Measurements from ENCODE around the gene PIEZO2.

Gene PIEZO2

GRCh38 chr18:10748641-10749040, 400.7 kb downstream of the PIEZO2 start (continued):
- TF ChIP-seq TSHZ2 (CRISPR knock-in tag; IDR thresholded peaks at IDR 0.05) (no peak), TCF4 (CRISPR knock-in tag; IDR thresholded peaks at IDR 0.05; ENCODE audit: borderline replicate concordance) (no peak), ZFP30 (CRISPR knock-in tag; IDR thresholded peaks at IDR 0.05) (no peak), POU6F1 (CRISPR knock-in tag; IDR thresholded peaks at IDR 0.05; ENCODE audit: borderline replicate concordance, low read depth) (no peak)

- TF ChIP-seq ESRRG (CRISPR knock-in tag; IDR thresholded peaks at IDR 0.05): no peak
- TF ChIP-seq ZFP30 (CRISPR knock-in tag; IDR thresholded peaks at IDR 0.05): no peak
- no peak for ATAC-seq
Observed at GRCh38 chr18:10745971-10746370, 403.4 kb downstream of the PIEZO2 start.

GRCh38 chr18:10745219-10745618, 404.1 kb downstream of the PIEZO2 start:
- no peak for TF ChIP-seq OSR1 (CRISPR knock-in tag; IDR thresholded peaks at IDR 0.05)
- no peak for TF ChIP-seq CSRNP3 (CRISPR knock-in tag; IDR thresholded peaks at IDR 0.05)
- TF ChIP-seq PPARA (CRISPR knock-in tag; IDR thresholded peaks at IDR 0.05; ENCODE audit: borderline replicate concordance): no peak
- TF ChIP-seq BACH2 (CRISPR knock-in tag; IDR thresholded peaks at IDR 0.05; ENCODE audit: borderline replicate concordance): no peak
- no peak for TF ChIP-seq CSDC2 (CRISPR knock-in tag; IDR thresholded peaks at IDR 0.05)
- TF ChIP-seq ZFP3 (CRISPR knock-in tag; IDR thresholded peaks at IDR 0.05): no peak
- no peak for TF ChIP-seq ZFP30 (CRISPR knock-in tag; IDR thresholded peaks at IDR 0.05)
- no peak for TF ChIP-seq GLIS3 (CRISPR knock-in tag; IDR thresholded peaks at IDR 0.05)
- no peak for TF ChIP-seq ESRRG (CRISPR knock-in tag; IDR thresholded peaks at IDR 0.05)
- no peak for TF ChIP-seq ZC3H10 (CRISPR knock-in tag; IDR thresholded peaks at IDR 0.05)
- no peak for TF ChIP-seq SNAI2 (CRISPR knock-in tag; IDR thresholded peaks at IDR 0.05)
- TF ChIP-seq ZNF565 (CRISPR knock-in tag; conservative IDR thresholded peaks at IDR 0.05; ENCODE audit: low read depth): no peak
- TF ChIP-seq POU6F1 (CRISPR knock-in tag; IDR thresholded peaks at IDR 0.05; ENCODE audit: borderline replicate concordance, low read depth): no peak
- ATAC-seq: no peak

GRCh38 chr18:10743766-10744165, 405.6 kb downstream of the PIEZO2 start:
- ATAC-seq: no peak
- no peak for TF ChIP-seq ISL1 (CRISPR knock-in tag; IDR thresholded peaks at IDR 0.05)
- TF ChIP-seq TOX (CRISPR knock-in tag; IDR thresholded peaks at IDR 0.05; ENCODE audit: borderline replicate concordance): no peak
- TF ChIP-seq CSDC2 (CRISPR knock-in tag; IDR thresholded peaks at IDR 0.05): no peak
- TF ChIP-seq SNAI2 (CRISPR knock-in tag; IDR thresholded peaks at IDR 0.05): no peak
- TF ChIP-seq ESRRG (CRISPR knock-in tag; IDR thresholded peaks at IDR 0.05): no peak
- TF ChIP-seq ARNTL (CRISPR knock-in tag; IDR thresholded peaks at IDR 0.05; ENCODE audit: borderline replicate concordance, low read depth): no peak
- TF ChIP-seq OSR1 (CRISPR knock-in tag; IDR thresholded peaks at IDR 0.05): no peak
- no peak for TF ChIP-seq ZNF565 (CRISPR knock-in tag; conservative IDR thresholded peaks at IDR 0.05; ENCODE audit: low read depth)

GRCh38 chr18:10739152-10739551, 410.2 kb downstream of the PIEZO2 start:
- no peak for TF ChIP-seq ISL1 (CRISPR knock-in tag; IDR thresholded peaks at IDR 0.05)
- no peak for TF ChIP-seq CSDC2 (CRISPR knock-in tag; IDR thresholded peaks at IDR 0.05)
- TF ChIP-seq RARB (CRISPR knock-in tag; IDR thresholded peaks at IDR 0.05): no peak
- TF ChIP-seq ARNTL (CRISPR knock-in tag; IDR thresholded peaks at IDR 0.05; ENCODE audit: borderline replicate concordance, low read depth): no peak
- ATAC-seq: no peak

Measured in SK-N-SH treated with all-trans-retinoic acid at 6 μM for 48 hours (cell line).